CD4-positive, alpha-beta T cell treated with Interleukin-12 subunit alpha and Interleukin-12 subunit beta, for 1 hour (primary cell): ENCODE measurements around the gene PIP5K1B.
A peak's percentile ranks its signal among the peaks of the same experiment; 100 is the strongest.

Experiments
- DNase-seq: peaks from one replicate; pipeline ENCODE4 v3.0.0-alpha.2; 2020

The PIP5K1B gene

DNA sequence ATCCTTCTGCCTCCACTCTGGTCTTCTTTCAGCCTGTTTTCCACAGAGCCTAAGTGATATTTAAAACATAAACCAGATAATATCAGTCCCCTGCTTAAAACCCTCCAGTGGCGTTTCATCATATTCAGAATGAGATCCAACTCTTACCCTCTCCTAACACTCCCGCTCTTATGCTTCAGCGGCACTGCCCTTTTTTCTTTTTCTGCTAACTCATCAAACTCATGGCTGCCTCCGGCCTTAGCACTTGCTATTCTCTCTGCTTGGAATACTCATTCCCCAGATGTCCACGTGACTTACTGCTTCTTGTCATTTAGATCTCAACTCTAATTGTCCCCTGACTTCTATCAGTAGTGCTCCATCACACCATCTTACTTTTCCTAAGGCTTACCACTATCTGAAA lies 73.6 kb downstream of the PIP5K1B start:
- no peak for DNase-seq

DNA sequence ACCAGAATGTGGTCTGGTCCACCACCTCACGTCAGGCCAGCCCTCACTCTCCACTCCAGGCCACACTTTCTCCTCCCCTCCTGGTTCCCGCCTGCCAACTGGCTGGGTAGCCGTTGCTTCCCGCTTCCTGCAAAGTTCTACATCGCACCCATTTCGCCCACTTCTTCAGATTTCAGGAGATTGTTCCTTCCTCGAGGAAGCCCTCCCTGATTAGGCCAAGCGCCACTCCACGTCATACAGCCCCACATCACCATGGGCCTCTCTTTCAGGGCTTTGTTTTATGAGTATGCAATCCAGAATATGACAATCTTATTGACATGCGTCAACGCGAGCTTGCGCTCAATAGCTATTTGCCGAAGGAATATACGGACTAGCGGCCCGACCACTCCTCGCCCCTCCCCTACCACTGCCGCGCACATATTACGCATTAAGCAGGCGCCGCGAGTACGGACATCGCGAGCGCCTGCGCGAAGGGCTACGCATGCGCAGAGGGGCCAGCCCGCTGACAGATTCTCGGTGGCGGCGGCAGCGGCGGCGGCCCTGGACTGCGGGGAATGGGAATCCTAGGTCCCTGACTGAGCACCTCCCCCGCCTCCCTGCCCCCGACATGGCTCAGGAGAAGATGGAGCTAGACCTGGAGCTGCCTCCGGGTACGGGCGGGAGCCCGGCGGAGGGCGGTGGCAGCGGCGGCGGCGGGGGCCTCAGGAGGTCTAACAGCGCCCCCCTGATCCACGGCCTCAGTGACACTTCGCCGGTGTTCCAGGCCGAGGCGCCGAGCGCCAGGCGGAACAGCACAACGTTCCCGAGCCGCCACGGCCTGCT lies 74.7 kb downstream of the PIP5K1B start:
- peak; percentile 94 for DNase-seq

DNA sequence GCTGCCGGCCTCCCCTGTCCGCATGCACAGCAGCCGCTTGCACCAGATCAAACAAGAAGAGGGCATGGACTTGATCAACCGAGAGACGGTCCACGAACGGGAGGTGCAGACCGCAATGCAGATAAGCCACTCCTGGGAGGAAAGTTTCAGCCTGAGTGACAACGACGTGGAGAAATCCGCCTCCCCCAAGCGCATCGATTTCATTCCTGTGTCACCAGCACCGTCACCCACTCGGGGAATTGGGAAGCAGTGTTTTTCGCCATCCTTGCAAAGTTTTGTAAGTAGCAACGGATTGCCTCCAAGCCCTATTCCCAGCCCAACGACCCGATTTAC lies 75.3 kb downstream of the PIP5K1B start:
- DNase-seq: no peak

DNA sequence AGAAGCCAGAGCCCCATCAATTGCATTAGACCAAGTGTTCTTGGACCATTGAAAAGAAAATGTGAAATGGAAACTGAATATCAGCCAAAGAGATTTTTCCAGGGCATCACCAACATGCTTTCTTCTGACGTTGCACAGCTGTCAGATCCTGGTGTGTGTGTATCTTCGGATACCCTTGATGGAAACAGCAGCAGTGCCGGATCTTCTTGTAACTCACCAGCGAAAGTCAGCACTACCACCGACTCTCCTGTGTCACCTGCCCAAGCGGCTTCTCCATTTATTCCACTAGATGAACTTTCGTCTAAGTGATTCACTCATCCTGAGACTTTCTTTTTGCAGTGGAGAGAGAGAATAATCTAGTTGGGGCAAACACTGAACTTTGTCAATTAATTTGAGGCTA lies 75.7 kb downstream of the PIP5K1B start:
- DNase-seq: peak; percentile 2

DNA sequence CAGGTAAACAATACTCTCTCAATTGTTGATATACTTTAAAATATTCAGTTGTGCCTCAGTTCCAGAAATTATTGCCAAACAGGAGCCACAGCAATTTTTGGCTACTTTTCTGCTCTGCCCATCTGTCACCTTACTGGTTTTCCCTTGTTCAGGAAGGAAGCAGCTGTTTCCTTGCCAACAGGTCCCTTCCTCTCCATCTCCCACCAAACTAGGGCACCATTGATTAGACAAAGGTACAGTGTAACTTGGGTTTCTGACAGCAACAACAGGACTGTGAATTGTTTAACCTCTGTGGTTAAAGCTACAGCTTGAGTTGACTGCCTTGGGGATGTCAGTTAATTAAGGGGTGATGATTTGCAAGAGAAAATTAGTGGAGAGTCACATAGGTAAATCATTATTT lies 76.9 kb downstream of the PIP5K1B start:
- no peak for DNase-seq

DNA sequence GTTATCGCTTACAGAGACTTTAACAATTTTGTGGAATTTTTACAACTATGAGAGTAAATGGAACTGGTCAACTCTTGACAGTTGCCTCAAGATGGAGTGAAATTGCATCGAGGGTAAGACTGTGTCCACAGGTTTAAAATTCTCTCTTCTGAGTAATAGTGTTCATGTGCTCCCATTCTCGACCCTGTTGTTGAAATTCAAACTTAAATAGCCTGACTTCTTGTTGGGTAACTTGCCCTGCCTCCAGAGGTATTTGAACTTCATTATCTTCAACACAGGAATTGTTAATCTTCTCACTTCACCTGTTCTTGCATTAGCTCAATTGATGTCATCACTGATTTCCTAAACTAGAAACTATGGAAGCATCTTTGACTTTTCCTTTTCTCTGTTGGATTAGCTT lies 77.5 kb downstream of the PIP5K1B start:
- DNase-seq: no peak

DNA sequence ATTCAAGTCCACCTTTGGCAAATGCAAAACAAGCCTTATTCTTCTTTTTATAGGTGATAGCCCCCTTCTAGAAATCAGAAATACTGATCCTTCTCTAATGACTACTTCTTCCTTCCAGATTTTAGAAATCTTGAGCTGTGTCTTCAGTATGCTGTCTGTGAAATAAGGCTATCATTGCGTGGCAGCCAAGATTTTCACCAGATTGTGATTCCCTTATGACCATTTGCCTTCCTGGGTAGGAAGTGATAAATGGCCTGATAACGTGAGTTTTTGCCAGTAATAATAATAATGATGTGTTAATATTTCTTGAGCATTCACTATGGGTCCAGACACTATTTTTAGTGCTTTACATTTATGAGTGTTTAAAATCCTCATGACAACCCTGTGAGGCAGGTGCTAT lies 80.9 kb downstream of the PIP5K1B start:
- no peak for DNase-seq

DNA sequence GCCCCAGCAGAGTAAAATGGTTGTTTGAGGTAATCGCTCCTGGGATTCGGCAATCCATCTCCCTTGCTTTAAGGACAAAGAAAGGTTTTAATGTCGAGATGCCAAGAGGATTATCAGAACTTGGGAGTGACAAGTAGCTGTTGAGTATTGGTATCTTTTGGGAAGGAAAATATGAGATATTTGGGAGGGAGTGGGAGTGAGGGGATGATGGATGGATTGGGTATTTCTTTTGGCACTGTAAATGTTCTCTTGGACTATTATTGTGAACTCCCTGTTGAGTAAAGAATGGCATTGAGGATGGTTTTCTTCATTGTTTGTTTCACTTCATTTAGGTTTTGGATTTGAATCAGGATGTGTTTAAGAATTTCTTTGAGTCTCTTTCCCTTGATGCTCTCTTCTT lies 86.1 kb downstream of the PIP5K1B start:
- DNase-seq: no peak

DNA sequence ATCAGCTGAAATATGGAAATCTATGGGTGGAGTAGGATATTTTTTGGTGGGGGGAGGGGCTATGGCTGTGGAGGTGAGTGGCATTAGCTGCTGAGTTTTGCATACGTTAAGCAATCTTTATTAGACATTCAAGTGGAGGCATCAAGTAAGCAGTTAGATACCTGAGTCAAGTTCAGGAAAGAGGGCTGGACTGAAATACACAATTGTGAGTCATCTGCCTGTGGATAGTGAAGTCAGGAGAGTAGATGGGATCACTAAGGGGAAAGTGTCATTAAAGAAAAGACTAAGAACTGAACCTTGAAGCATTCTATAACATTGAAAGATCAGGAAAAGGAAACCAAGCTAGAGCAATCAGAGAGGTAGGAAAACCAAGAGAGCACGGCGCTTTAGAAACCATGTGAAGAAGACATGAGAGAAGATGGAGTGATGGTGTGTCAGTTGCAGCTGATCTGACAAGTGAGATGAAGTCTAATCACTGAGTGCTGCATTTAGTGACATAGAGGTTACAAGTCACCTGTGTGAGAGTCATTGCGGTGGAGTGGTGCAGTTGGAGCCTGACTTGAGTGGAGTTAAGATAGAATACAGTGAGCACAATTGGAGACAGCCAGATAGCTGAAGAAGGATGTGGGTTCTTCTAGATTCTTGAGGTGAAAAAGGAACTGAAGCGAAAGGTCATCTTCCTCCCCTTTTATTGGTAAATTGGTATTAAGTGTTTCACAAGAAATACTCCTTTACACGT lies 88.7 kb downstream of the PIP5K1B start:
- no peak for DNase-seq

DNA sequence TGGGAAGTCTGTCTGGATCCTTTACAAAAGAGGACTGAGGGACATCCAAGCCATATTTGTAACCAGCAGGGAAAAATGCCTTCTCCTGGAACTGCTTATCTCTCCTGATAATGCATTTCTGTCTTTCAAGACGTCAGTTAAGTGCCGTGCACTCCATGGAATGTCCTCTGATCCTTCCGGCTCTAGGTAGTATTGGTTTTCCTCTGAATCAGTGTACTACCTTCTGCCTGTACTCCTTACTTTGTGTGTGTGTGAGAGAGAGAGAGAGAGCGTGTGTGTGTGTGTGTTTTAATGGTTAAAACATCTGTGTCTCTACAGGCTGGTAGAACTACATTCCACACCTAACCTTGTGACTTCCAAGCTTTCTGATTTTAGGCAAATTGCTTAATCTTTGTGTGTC lies 89.9 kb downstream of the PIP5K1B start:
- DNase-seq: no peak

DNA sequence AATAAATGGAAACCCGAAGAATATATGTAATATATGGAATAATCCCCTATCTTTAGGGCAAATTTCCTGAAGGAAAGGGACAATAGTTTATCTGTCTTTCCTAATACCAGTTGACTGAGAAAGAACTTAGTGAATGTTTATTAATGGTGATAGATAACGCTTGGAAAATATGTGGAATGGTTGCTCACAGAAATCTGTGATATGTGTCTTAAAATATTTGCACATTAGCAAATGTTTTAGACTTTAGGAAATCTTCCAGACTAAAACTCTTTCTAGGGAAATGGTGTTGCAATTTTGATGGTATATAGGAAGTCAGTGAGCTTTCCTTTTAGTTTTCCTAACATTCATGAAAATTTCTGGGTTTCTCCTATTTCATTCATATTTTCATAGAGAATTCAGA lies 90.4 kb downstream of the PIP5K1B start:
- no peak for DNase-seq

DNA sequence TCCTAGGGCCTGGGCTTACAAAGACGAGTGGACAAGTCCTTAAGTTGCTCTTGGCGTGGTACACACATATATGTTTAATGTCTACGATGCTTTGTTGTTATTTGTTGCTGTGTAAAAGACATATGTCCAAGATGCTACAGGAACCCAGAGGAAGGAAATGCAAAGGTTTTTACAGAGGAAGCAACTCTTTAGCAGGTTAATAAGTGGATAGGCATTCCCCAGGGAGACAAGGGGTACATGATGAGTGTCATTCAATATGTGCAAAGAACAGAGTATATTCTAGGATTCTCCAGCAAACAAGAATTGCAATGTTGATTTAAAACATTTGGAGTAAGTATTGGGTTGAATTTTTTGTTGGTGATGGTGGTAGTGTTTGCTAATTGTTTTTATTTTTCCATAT lies 92.1 kb downstream of the PIP5K1B start:
- DNase-seq: no peak

DNA sequence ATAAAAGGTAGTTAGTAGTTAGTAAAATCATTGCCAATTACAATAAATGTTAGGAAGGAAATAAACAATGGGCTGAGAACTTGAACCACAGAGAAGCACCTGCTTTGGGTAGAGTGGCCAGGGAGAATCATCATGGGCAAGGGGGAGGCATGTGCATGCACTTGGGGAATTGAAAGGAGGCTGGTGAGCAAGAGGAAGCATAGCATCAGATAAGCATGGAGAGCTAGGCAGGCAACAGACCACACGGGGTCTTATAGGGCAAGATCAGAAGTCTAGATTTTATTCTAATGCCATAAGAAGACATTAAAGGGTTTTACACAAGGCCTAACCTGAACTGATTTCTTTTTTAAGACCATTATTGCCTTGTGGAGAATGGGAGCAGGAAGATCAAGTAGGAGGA lies 93.4 kb downstream of the PIP5K1B start:
- DNase-seq: no peak

DNA sequence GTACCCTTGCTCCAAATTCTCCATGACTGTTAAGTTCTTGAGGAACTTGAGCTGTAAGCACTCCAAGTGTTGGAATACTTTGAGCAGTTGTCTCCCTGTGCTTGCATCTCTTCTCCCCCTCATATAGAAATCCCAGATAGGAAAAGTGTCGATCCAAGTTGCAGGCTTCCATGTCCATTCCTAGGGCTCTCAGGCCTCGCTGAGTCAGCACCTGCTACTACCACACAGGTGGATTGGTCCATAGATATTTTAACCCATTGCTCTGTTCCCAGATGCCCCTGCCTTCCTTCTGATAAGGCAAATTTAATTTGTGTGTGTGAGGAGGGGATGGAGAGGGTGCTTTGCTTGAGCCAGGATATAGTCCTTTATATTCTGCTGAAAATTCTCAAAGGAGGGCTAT lies 95.8 kb downstream of the PIP5K1B start:
- DNase-seq: no peak

DNA sequence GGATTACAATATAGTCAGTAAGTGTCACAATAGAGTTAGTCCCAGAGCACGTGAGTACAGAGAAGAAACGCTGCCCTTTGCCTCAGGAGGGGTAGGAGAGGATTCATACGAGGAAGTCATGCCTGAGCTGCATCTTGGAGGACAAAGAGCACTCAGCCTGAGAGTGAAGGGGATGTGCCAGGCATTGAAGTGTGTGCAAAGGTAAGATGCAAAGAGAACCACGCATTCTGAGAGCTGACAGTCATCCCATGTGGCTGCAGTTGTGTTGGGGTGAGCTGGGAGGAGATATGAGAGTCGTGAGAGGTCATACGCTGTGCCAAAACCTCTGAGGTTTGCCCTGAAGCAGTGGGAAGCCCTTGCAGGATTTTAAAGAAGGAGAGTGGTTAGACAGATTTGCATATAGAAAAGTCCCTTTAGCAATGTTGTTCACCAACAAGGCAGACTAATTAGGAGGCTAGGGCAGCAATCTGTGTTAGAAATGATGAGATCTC lies 97.5 kb downstream of the PIP5K1B start:
- no peak for DNase-seq

DNA sequence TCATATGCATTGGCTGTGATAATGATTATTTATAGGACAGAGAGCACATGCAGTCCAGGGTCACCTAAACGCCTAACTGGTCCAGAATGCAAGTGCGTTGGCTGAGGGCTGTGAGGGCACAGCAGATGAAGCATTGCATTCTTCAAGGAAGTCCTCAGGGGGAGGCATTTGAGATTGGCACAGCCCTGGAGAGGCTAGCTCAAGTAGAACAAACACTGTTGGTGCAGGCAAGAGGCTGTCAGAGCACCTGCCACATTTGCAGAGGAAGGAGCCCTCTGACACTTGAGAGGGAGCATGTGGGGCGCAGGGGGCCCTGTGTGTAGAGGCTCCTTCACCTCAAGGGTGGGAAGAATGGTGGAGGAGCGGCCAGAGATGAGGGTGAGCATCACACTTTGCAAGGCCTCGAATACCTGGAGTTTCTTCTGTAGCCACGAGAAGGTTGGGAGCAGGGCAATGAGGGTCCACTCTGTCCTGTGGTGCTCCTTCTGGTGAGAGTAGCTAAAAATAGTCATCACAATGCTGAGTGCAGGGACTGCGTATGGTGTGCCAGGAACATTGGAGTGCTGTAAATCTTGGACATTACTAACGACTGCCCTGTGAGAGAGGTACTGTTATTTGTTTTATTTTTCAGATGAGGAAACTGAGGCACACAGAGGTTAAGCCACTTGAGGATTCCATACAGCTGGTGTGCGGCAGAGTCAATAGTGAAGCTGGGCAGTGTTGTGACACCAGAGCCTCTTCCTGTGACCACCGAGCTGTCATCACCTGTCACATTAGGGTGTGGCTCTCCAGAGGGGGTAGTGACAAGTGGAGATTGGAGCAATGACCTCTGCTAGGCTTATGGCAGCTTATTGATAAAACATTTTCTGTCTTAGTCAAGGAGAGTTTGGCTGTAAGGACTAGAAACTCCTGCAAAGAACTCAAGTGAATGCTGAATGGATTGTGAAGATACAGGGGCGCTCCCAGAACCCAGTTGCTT lies 100.2 kb downstream of the PIP5K1B start:
- DNase-seq: no peak

DNA sequence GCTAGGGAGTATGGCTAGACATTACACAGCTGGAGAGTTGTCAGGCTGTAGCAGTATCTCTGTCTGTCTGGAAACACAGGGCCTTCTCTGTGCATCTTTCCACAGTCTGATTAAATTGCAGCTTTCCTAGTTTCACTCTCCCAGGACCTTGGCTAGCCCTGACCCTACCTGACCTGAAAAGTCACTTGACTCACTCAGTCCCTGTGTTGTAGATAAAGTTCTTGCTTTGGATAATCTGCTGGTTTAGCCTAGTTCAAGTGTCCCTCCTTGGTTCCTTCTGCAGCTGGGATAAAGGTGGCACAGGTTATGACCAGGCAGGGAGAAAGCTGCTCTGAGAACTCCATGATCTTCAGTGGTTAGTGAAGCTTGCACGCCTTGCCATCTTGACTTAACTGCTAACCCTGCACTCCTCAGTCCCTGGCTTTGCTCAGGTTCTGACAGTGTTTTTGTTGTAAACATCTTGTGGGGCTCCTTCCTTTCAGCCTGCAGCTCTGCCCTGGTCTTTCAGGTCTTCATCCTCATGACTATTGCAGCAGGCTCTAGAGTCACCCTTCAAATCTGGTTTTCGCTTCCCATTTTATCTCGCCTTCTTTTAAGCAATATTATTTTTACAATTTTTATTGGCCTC lies 101.0 kb downstream of the PIP5K1B start:
- no peak for DNase-seq

DNA sequence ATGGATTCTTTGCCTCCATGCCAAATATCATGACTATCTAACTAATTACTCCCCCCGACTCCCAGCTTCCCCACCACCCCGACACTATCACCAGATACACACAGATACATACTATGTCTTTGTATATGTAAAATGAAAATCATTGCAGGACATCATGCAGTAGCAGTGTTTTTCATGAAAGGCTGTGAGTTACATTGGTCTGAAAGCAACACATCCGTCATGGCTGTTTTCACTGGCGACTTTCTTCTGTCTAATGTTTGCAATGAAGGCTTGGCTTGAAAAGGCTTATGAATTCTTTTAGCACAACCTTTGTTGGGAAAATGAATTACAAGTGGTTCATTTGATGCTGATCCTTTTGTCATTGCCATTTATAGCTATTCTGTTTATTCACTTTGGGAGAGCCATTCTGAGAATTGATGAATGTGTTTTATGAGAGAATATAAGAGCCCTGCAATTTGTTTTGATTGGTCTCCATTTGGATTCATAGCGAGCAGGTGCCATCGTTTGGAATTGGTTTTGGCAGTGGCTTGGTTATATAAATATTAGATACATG lies 103.4 kb downstream of the PIP5K1B start:
- DNase-seq: no peak

DNA sequence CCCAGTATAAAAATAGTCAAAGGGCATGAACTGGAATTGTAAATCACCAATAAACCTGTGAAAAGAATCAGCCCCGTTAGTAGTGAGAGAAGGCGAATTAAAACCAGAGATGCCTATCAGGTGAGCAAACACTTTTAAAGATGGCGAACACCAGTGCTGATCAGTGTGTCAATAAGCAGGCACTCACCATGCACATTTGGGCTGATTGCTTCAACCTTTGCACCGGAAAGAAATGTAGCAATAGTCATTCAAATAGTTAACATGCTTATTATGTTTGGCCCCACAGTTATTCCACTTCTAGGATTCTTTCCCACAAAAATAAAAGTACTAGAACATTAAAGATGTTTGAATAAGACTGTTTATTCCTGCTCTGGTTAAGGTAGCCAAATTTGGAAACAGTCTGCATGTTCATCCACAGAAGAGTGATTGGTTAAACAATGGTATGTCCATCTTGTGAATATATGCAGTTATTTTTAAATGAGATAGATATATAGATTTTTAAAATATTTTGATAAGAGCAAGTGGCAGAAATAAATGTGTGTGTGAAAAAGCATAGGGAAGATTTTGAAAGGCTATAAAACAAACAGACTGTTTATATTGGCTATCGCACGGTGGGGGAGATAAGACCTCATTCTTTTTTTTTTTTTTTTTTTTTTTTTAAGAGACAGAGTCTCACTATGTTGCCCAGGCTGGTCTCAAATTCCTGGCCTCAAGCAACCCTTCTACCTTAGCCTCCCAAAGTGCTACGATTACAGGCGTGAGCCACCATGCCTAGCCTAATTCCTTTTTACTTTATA lies 112.2 kb downstream of the PIP5K1B start:
- no peak for DNase-seq

DNA sequence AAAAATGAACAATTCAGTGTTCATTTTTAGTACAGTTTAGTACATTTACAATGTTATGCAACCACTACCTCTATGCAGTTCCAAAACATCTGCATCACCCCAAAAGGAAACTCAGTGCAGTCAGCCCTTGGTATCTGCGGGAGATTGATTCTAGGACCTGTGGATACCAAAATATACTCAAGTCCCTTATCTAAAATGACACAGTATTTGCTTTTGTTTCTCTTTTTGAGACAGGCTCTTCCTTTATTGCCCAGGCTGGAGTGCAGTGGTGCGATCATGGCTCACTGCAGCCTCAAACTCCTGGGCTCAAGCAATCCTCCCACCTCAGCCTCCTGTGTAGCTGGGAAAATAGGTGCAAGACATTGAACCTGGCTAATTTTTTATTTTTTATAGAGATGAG lies 114.0 kb downstream of the PIP5K1B start:
- DNase-seq: no peak

DNA sequence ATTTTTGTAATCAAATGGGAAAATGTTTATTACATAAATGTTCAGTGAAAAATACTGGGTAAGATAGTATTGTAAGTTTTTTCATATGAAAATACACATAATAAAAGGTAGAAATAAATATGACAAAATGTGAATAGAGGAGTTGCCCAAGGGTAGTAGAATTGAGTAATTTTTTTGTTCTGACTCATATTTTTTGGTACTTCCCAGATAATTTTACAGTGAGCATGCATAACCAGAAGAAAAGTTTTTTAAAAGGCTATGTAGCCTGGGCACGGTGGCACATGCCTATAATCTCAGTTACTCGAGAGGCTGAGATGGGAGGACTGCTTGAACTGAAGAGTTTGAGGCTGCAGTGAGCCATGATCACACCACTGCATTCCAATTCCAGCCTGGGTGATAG lies 116.9 kb downstream of the PIP5K1B start:
- no peak for DNase-seq
